Stimulated activated naive CD8-positive, alpha-beta T cell treated with anti-CD3 and anti-CD28 coated beads, Interleukin-15, amount 100 ng/mL, for 72 hours (primary cell): ENCODE data around the gene TRMU.

Experiments used
- ATAC-seq: fragments of 150-1000 bp; cut with Tn5 transposase; 2 replicates; pipeline ENCODE4 v1.10.0; 2021; ENCODE audit warnings: mild to moderate bottlenecking, moderate library complexity
- DNase-seq, 2 donors: peaks; one replicate each; pipeline ENCODE4 v3.0.0; 2021 to 2022
- H3K27ac Mint-ChIP-seq, 2 donors: one replicate each; pipeline ENCODE4 v1.8.0; 2022; ENCODE audit warnings: mild to moderate bottlenecking in 2 of 2, mixed read lengths in 2 of 2, moderate library complexity in 2 of 2
- H3K27me3 Mint-ChIP-seq: one replicate; pipeline ENCODE4 v1.8.0; 2022; ENCODE audit warnings: mixed read lengths
- H3K4me1 Mint-ChIP-seq: one replicate; pipeline ENCODE4 v1.8.0; 2022; ENCODE audit warnings: mild to moderate bottlenecking, mixed read lengths
- H3K4me3 Mint-ChIP-seq, 2 donors: one replicate each; pipeline ENCODE4 v1.8.0; 2022; ENCODE audit warnings: mild to moderate bottlenecking in 2 of 2, mixed read lengths in 2 of 2, moderate library complexity in 1 of 2
- H3K9me3 Mint-ChIP-seq, 2 donors: one replicate each; pipeline ENCODE4 v1.8.0; 2022; ENCODE audit warnings: mixed read lengths in 2 of 2

The TRMU gene

GRCh38 chr22:46376908-46377524 is 41.5 kb downstream of the TRMU start:
- Mint-ChIP-seq H3K4me1 (peaks cover 20% of the 10 kb centered on the region), H3K27ac (no peak overlapping the region), H3K4me3 (no peak overlapping the region), H3K9me3 (peaks cover 10 to 26% of the 10 kb centered on the region in 2 donors), H3K27me3 (peaks cover 9% of the 10 kb centered on the region)
- DNase-seq = no peak
- ATAC-seq = no peak

DNA sequence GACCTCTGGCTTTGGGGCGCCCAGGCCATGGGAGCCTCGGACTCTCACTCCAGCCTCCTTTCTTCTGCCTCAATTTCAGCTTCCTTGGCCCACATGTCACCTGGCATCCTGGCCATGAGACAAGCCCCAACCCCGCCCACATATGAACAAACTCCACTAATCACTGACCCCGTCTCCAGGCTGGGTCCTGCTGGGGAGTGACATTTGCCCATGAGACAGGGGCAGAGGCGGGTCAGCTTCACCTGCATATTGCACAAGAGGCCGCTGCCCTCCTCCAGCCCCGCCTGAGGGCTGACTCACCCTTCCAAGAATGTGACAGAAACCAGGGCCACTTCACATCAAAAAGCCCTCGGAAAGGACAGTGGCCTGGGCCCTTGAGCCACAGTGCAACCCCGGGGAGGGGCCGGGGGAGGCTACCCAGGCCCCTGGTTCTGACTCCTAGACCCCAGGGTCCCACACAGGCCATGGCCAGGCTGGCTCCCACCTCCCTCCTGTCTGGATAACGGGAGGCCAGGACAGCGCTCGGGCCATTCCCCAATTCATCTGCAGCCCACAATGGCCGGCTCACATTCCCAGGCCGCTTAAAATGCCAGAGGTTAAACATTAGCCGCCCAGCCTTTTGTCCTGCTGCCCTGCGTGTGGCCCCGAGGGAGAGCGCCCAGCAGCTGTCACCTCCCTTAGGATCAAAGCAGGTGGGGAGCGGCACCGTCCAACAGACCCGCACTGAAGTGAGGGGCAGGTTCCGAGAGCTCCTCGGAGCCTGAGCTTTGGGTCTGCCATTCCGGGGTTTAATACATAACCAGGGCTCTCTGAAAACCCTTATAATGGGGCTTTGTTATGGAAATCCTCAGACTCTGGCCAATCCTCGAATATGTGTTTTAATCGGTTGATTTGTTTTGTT is 42.3 kb downstream of the TRMU start:
- H3K9me3 Mint-ChIP-seq = peaks cover 10 to 26% of the 10 kb centered on the region in 2 donors
- peaks cover 15% of the 10 kb centered on the region for H3K4me1 Mint-ChIP-seq
- H3K4me3 Mint-ChIP-seq = no peak overlapping the region
- H3K27me3 Mint-ChIP-seq = peaks cover 3% of the 10 kb centered on the region
- DNase-seq (no peak), ATAC-seq (no peak)
- no peak overlapping the region for H3K27ac Mint-ChIP-seq

DNA sequence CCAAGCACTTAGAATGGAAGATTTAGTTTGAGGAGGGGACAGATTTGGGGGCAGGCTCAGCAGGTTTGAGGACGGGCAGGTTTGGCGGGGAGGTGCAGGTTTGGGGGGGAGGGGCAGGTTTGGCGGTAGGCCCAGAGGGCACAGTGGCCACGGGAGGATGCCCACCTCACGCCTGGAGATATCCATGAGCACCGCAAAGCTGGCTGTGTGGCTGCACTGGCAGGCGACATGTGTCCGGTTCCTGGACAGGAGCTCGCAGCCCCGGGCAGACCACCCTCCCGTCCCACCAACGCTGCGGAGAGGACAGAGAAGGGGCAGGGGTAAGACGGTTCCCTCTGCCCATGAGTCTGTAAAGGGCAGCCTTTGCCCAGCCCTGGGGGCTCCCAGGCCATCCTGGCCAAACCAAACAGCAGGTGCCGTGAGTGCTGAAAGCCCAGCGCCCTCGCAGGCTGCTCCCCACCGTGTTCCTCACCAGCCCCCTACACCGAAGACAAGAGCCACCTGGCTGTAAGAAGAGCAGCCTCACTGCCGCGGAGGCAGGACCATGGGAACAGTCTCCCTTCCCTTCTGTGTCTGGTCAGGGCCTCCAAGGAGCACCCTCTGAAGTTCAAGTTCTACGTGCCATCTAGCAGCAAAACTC is 43.0 kb downstream of the TRMU start:
- peaks cover 11% of the 10 kb centered on the region for H3K4me1 Mint-ChIP-seq
- H3K27ac Mint-ChIP-seq = no peak overlapping the region
- H3K27me3 Mint-ChIP-seq = no peaks in the 10 kb centered on the region
- DNase-seq (no peak), ATAC-seq (no peak)
- peaks cover 10 to 26% of the 10 kb centered on the region in 2 donors for H3K9me3 Mint-ChIP-seq
- no peak overlapping the region for H3K4me3 Mint-ChIP-seq

DNA sequence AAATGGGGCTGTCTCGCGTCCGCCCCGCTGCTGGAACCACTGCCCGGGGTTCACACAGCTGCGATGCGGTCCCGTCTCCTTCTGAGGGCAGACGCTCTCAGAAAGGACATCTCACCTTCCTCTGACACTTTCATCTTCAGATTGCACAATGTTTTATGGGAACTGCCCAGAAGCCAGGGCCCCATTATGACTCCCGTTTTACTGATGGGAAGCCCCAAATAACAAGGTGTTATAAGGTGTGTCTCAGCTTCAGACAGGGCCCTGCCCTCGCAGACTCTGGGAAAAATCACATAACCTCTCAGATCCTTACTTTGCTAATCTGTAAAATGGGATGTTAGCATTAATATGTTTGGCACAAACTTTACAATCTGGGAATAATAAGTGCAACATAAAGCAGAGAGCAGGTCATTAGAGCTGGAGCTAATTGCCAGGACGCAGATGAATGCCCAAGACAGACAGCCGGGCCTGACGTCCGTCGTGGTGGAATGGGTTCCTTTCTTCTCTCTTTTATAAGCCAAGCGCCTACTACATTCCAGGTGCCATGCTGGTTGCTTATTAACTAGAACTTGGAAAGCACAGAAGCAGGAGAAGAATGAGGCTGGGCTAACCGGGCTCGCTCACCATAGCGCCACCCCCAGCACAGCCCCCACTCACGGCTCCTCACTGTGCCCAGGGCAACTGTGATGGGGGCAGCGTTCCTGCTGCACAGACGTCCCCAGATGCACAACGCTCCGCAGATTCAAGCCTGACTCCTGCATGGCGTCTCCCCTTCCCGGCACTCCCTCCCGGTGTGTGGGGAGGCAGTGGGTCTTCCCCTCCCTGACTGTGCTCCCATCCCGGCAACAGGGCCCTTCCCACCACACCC is 43.8 kb downstream of the TRMU start:
- no peak for ATAC-seq

DNA sequence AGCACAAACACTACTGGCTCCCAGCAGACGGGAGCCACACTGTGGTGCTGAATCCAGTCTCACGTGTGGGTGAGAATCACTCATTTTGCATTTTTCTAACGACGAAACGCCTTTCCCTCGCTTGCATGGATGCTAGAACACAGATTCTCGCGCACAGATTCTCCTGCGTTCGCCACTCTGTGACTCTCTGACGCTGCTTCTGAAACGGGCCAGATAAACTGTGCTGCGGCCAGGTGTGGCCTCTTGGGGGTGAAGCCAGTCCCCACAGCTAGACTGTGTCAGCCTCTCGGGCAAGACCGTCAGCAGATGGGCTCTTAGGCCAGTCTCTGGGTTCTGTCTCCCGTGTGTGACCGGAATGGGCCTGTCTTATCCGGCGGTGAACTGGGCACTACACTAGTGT is 44.6 kb downstream of the TRMU start:
- Mint-ChIP-seq H3K4me1 (no peaks in the 10 kb centered on the region), H3K4me3 (no peak overlapping the region), H3K27me3 (no peaks in the 10 kb centered on the region), H3K9me3 (peaks cover 9 to 24% of the 10 kb centered on the region in 2 donors), H3K27ac (no peak overlapping the region)
- no peak for ATAC-seq
- DNase-seq = no peak

More for the DNA sequence above, 43.8 kb downstream of the TRMU start:
- H3K4me3 Mint-ChIP-seq = no peak overlapping the region
- H3K27me3 Mint-ChIP-seq = no peaks in the 10 kb centered on the region
- no peak overlapping the region for H3K27ac Mint-ChIP-seq
- peaks cover 3% of the 10 kb centered on the region for H3K4me1 Mint-ChIP-seq
- peaks cover 10 to 26% of the 10 kb centered on the region in 2 donors for H3K9me3 Mint-ChIP-seq
- DNase-seq = no peak

GRCh38 chr22:46380581-46380980 is 45.1 kb downstream of the TRMU start:
- no peaks in the 10 kb centered on the region for H3K4me1 Mint-ChIP-seq
- no peaks in the 10 kb centered on the region for H3K27me3 Mint-ChIP-seq
- ATAC-seq (no peak), DNase-seq (no peak)
- no peak overlapping the region for H3K4me3 Mint-ChIP-seq
- H3K27ac Mint-ChIP-seq = no peak overlapping the region
- H3K9me3 Mint-ChIP-seq = peaks cover 5 to 18% of the 10 kb centered on the region in 2 donors

DNA sequence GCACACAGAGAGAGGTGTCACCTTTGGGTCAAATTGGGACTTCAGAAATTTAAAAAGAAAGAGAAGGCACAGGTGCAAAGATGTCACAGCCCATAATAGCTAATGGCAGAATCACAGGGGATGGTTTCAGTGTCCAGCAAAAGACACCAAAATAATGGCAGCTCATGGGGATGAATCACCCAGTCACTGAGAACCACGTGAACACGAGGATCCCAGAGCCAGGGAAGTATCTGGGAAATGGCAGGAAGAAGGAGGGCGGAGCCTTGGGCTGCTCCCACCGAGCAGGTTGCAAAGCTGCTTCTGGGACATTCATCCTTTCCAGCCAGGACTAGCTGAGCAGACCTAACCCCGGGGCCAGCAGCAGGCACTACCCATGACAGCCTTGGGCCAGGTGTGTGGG is 45.6 kb downstream of the TRMU start:
- no peak for DNase-seq
- H3K4me3 Mint-ChIP-seq = no peak overlapping the region

DNA sequence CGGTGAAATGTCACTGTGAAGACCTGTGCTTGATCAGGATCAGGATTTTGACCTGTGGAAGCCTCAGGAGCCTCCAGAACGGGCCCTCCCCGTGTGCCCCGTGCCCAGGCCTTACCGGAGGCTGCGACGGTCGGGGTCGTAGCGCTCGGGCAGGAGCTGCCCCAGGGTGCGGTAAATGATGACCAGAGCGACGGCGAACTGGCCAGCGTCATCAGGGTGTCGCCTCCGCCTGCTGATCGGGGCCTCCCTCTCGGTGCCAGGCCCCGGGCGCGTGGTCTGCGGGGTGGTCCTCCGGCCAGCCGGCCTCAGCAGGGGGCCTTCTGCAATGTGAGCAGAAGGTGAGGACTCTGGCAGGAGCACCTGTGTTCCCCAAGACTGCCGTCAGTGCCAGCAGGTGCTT is 46.2 kb downstream of the TRMU start:
- peaks cover 0 to 8% of the 10 kb centered on the region in 2 donors for H3K9me3 Mint-ChIP-seq
- DNase-seq (no peak), ATAC-seq (no peak)
- H3K4me1 Mint-ChIP-seq = no peaks in the 10 kb centered on the region
- H3K4me3 Mint-ChIP-seq = no peak overlapping the region
- no peak overlapping the region for H3K27ac Mint-ChIP-seq
- no peaks in the 10 kb centered on the region for H3K27me3 Mint-ChIP-seq

More for the DNA sequence above, 45.6 kb downstream of the TRMU start:
- no peaks in the 10 kb centered on the region for H3K4me1 Mint-ChIP-seq
- no peak overlapping the region for H3K27ac Mint-ChIP-seq
- H3K9me3 Mint-ChIP-seq = peaks cover 0 to 13% of the 10 kb centered on the region in 2 donors
- no peaks in the 10 kb centered on the region for H3K27me3 Mint-ChIP-seq
- ATAC-seq = no peak

GRCh38 chr22:46382524-46382923 is 47.0 kb downstream of the TRMU start:
- Mint-ChIP-seq H3K27me3 (no peaks in the 10 kb centered on the region), H3K27ac (no peak overlapping the region), H3K9me3 (peaks cover 0 to under 1% of the 10 kb centered on the region in 2 donors), H3K4me1 (no peaks in the 10 kb centered on the region), H3K4me3 (no peak overlapping the region)
- ATAC-seq = no peak
- no peak for DNase-seq

DNA sequence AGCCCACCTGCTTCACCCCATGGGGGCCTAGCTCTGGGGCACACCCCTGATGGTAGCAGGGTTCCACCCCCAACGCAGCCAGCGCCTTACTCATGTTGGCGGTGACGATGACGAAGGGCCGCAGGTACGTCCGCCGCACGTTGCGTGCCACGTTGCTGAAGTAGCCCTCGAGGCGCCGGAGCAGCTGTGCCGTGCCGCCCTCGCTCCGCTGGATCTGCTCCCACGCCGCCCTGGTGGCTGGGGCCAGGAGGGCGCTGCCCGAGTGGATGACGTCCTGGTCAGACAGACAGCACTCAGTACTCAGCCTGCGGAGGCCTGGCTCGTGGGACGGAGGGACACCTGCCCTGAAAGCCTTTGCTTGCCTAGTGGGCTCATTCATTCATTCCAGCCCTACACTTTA is 50.8 kb downstream of the TRMU start:
- Mint-ChIP-seq H3K27me3 (no peaks in the 10 kb centered on the region), H3K27ac (no peak overlapping the region), H3K9me3 (no peaks in the 10 kb centered on the region), H3K4me1 (no peaks in the 10 kb centered on the region), H3K4me3 (no peak overlapping the region)
- ATAC-seq (no peak), DNase-seq (no peak)

GRCh38 chr22:46387748-46388147 is 52.2 kb downstream of the TRMU start:
- DNase-seq = no peak
- ATAC-seq = no peak
- no peak overlapping the region for H3K4me3 Mint-ChIP-seq
- H3K27ac Mint-ChIP-seq = no peak overlapping the region
- no peaks in the 10 kb centered on the region for H3K9me3 Mint-ChIP-seq
- no peaks in the 10 kb centered on the region for H3K27me3 Mint-ChIP-seq
- H3K4me1 Mint-ChIP-seq = no peaks in the 10 kb centered on the region

DNA sequence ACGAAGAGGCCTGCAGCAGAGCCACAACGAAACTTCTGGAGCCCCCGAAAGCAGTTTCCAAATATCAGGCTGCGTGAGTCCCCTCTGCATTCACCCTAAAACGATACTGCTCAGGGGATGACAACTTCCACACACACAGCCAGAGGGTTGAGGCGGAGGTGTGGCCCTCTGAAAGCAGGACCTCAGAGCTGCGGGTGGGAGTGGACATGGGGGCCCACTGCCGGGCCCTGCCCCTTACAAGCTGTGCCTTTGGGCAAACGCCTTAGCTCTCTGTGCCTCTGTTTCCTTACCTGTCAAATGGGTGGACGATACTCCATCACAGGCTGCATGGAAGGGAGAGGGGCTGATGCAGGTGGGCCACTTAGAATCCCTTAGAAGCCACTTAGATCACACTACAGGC is 53.1 kb downstream of the TRMU start:
- peaks cover 2% of the 10 kb centered on the region for H3K4me1 Mint-ChIP-seq
- H3K4me3 Mint-ChIP-seq = no peak overlapping the region
- no peaks in the 10 kb centered on the region for H3K9me3 Mint-ChIP-seq
- H3K27ac Mint-ChIP-seq = no peak overlapping the region
- DNase-seq (no peak), ATAC-seq (no peak)
- H3K27me3 Mint-ChIP-seq = no peaks in the 10 kb centered on the region

- H3K9me3 Mint-ChIP-seq = no peaks in the 10 kb centered on the region
- no peak overlapping the region for H3K27ac Mint-ChIP-seq
- no peaks in the 10 kb centered on the region for H3K27me3 Mint-ChIP-seq
- ATAC-seq (no peak), DNase-seq (no peak)
- peaks cover 6% of the 10 kb centered on the region for H3K4me1 Mint-ChIP-seq
- H3K4me3 Mint-ChIP-seq = no peak overlapping the region
Measured at GRCh38 chr22:46389081-46389480, 53.6 kb downstream of the TRMU start.

- no peak for ATAC-seq
- Mint-ChIP-seq H3K9me3 (no peaks in the 10 kb centered on the region), H3K27ac (no peak overlapping the region), H3K4me3 (no peak overlapping the region), H3K4me1 (peaks cover 8% of the 10 kb centered on the region), H3K27me3 (peaks cover 1% of the 10 kb centered on the region)
- DNase-seq = no peak
Measured at GRCh38 chr22:46390105-46390651, 54.7 kb downstream of the TRMU start.
